T-helper 1 cell treated with Interleukin-12 subunit alpha and Interleukin-12 subunit beta and Interleukin-4 antibody, amounts not matched to agents 30 μg/mL and 1 μg/mL, for 36 hours (primary cell): Measurements from ENCODE around the gene ZFYVE28.

Experiments
- H3K27ac Mint-ChIP-seq: one replicate; pipeline ENCODE4 v1.8.0; 2021; ENCODE audit warnings: mild to moderate bottlenecking, mixed read lengths
- H3K27me3 Mint-ChIP-seq: one replicate; pipeline ENCODE4 v1.8.0; 2021; ENCODE audit warnings: low read depth, mixed read lengths
- H3K36me3 Mint-ChIP-seq: one replicate; pipeline ENCODE4 v1.8.0; 2021; ENCODE audit warnings: low read depth, mixed read lengths
- H3K4me1 Mint-ChIP-seq: one replicate; pipeline ENCODE4 v1.8.0; 2021; ENCODE audit warnings: low read depth, mixed read lengths
- H3K4me3 Mint-ChIP-seq: one replicate; pipeline ENCODE4 v1.8.0; 2021; ENCODE audit warnings: mild to moderate bottlenecking, moderate library complexity, mixed read lengths
- H3K9me3 Mint-ChIP-seq: one replicate; pipeline ENCODE4 v1.8.0; 2021; ENCODE audit warnings: mixed read lengths

ZFYVE28 gene

GRCh38 chr4:2256156-2256731, 162.2 kb downstream of the ZFYVE28 start:
- Mint-ChIP-seq H3K4me1 (no peaks in the 10 kb centered on the region), H3K27ac (no peak overlapping the region), H3K9me3 (no peaks in the 10 kb centered on the region), H3K4me3 (no peak overlapping the region), H3K27me3 (no peaks in the 10 kb centered on the region), H3K36me3 (peaks cover 2% of the 10 kb centered on the region)

- no peaks in the 10 kb centered on the region for H3K4me1 Mint-ChIP-seq
- no peak overlapping the region for H3K27ac Mint-ChIP-seq
- peaks cover 2% of the 10 kb centered on the region for H3K36me3 Mint-ChIP-seq
- no peaks in the 10 kb centered on the region for H3K27me3 Mint-ChIP-seq
- H3K9me3 Mint-ChIP-seq = no peaks in the 10 kb centered on the region
- no peak overlapping the region for H3K4me3 Mint-ChIP-seq
Measured at GRCh38 chr4:2255501-2256155, 162.8 kb downstream of the ZFYVE28 start.

- Mint-ChIP-seq H3K36me3 (peaks cover 2% of the 10 kb centered on the region), H3K4me3 (no peak overlapping the region), H3K4me1 (no peaks in the 10 kb centered on the region), H3K9me3 (no peaks in the 10 kb centered on the region), H3K27me3 (no peaks in the 10 kb centered on the region), H3K27ac (no peak overlapping the region)
Measured at GRCh38 chr4:2254665-2255500, 163.6 kb downstream of the ZFYVE28 start.

- H3K27me3 Mint-ChIP-seq = no peaks in the 10 kb centered on the region
- H3K9me3 Mint-ChIP-seq = no peaks in the 10 kb centered on the region
- H3K36me3 Mint-ChIP-seq = peaks cover 2% of the 10 kb centered on the region
- no peak overlapping the region for H3K4me3 Mint-ChIP-seq
- no peak overlapping the region for H3K27ac Mint-ChIP-seq
- no peaks in the 10 kb centered on the region for H3K4me1 Mint-ChIP-seq
Measured at GRCh38 chr4:2253160-2254084, 165.0 kb downstream of the ZFYVE28 start.

- Mint-ChIP-seq H3K9me3 (no peaks in the 10 kb centered on the region), H3K27ac (no peak overlapping the region), H3K4me3 (no peak overlapping the region), H3K4me1 (no peaks in the 10 kb centered on the region), H3K27me3 (no peaks in the 10 kb centered on the region), H3K36me3 (peaks cover 2% of the 10 kb centered on the region)
Measured at GRCh38 chr4:2252530-2253091, 165.8 kb downstream of the ZFYVE28 start.

- H3K27me3 Mint-ChIP-seq = no peaks in the 10 kb centered on the region
- no peaks in the 10 kb centered on the region for H3K4me1 Mint-ChIP-seq
- H3K4me3 Mint-ChIP-seq = no peak overlapping the region
- H3K9me3 Mint-ChIP-seq = no peaks in the 10 kb centered on the region
- peaks cover 2% of the 10 kb centered on the region for H3K36me3 Mint-ChIP-seq
- no peak overlapping the region for H3K27ac Mint-ChIP-seq
Measured at GRCh38 chr4:2251795-2252529, 166.5 kb downstream of the ZFYVE28 start.

- peaks cover 2% of the 10 kb centered on the region for H3K36me3 Mint-ChIP-seq
- no peaks in the 10 kb centered on the region for H3K9me3 Mint-ChIP-seq
- no peaks in the 10 kb centered on the region for H3K4me1 Mint-ChIP-seq
- no peak overlapping the region for H3K4me3 Mint-ChIP-seq
- no peak overlapping the region for H3K27ac Mint-ChIP-seq
- H3K27me3 Mint-ChIP-seq = no peaks in the 10 kb centered on the region
Measured at GRCh38 chr4:2251073-2251794, 167.2 kb downstream of the ZFYVE28 start.

GRCh38 chr4:2250357-2251072, 167.9 kb downstream of the ZFYVE28 start:
- no peaks in the 10 kb centered on the region for H3K9me3 Mint-ChIP-seq
- no peak overlapping the region for H3K27ac Mint-ChIP-seq
- H3K4me3 Mint-ChIP-seq = no peak overlapping the region
- H3K4me1 Mint-ChIP-seq = no peaks in the 10 kb centered on the region
- peaks cover 2% of the 10 kb centered on the region for H3K36me3 Mint-ChIP-seq
- no peaks in the 10 kb centered on the region for H3K27me3 Mint-ChIP-seq

GRCh38 chr4:2249526-2250356, 168.7 kb downstream of the ZFYVE28 start:
- H3K36me3 Mint-ChIP-seq = peaks cover 2% of the 10 kb centered on the region
- peaks cover 1% of the 10 kb centered on the region for H3K4me1 Mint-ChIP-seq
- H3K27ac Mint-ChIP-seq = no peak overlapping the region
- no peaks in the 10 kb centered on the region for H3K9me3 Mint-ChIP-seq
- no peaks in the 10 kb centered on the region for H3K27me3 Mint-ChIP-seq
- H3K4me3 Mint-ChIP-seq = no peak overlapping the region

- peaks cover 3% of the 10 kb centered on the region for H3K4me1 Mint-ChIP-seq
- H3K27me3 Mint-ChIP-seq = no peaks in the 10 kb centered on the region
- H3K4me3 Mint-ChIP-seq = no peak overlapping the region
- H3K9me3 Mint-ChIP-seq = no peaks in the 10 kb centered on the region
- no peak overlapping the region for H3K27ac Mint-ChIP-seq
- H3K36me3 Mint-ChIP-seq = peaks cover 2% of the 10 kb centered on the region
Measured at GRCh38 chr4:2248821-2249261, 169.6 kb downstream of the ZFYVE28 start.

- peaks cover 9% of the 10 kb centered on the region for H3K4me1 Mint-ChIP-seq
- no peaks in the 10 kb centered on the region for H3K27me3 Mint-ChIP-seq
- no peak overlapping the region for H3K27ac Mint-ChIP-seq
- peaks cover 2% of the 10 kb centered on the region for H3K36me3 Mint-ChIP-seq
- H3K9me3 Mint-ChIP-seq = no peaks in the 10 kb centered on the region
- no peak overlapping the region for H3K4me3 Mint-ChIP-seq
Measured at GRCh38 chr4:2248044-2248780, 170.2 kb downstream of the ZFYVE28 start.
